Glomerular visceral epithelial cell (primary cell): ENCODE results near the gene CLSTN2.

Experiments used
- DNase-seq: peaks from one replicate; pipeline ENCODE4 v3.0.0-alpha.2; 2016; ENCODE audit errors: extremely low spot score

CLSTN2 gene

GRCh38 chr3:139935016-139935865 is at the start of gene CLSTN2:
CLSTN2 (plus strand) TSS chr3:139935185.
- peak; percentile 57 for DNase-seq

- no peak for DNase-seq
Measured at GRCh38 chr3:139887431-139887830, 47.6 kb upstream of the CLSTN2 start.

GRCh38 chr3:139888561-139889140 is 46.3 kb upstream of the CLSTN2 start:
- DNase-seq: no peak

GRCh38 chr3:139893267-139893962 is 41.6 kb upstream of the CLSTN2 start:
- no peak for DNase-seq

GRCh38 chr3:139893963-139894642 is 40.9 kb upstream of the CLSTN2 start:
- DNase-seq: no peak

GRCh38 chr3:139894643-139894989 is 40.4 kb upstream of the CLSTN2 start:
- no peak for DNase-seq

- DNase-seq: no peak
Measured at GRCh38 chr3:139897759-139898158, 37.2 kb upstream of the CLSTN2 start.

- peak; percentile 88 for DNase-seq
Measured at GRCh38 chr3:139906418-139906817, 28.6 kb upstream of the CLSTN2 start.

- DNase-seq: no peak
Measured at GRCh38 chr3:139909811-139910210, 25.2 kb upstream of the CLSTN2 start.

GRCh38 chr3:139916271-139916670 is 18.7 kb upstream of the CLSTN2 start:
- no peak for DNase-seq

- no peak for DNase-seq
Measured at GRCh38 chr3:139917226-139917785, 17.7 kb upstream of the CLSTN2 start.

- no peak for DNase-seq
Measured at GRCh38 chr3:139928708-139929505, 6.1 kb upstream of the CLSTN2 start.

- DNase-seq: no peak
Measured at GRCh38 chr3:139930211-139930610, 4.8 kb upstream of the CLSTN2 start.

- no peak for DNase-seq
Measured at GRCh38 chr3:139933766-139934165, 1.2 kb upstream of the CLSTN2 start.

GRCh38 chr3:139934613-139935015 is 371 bp upstream of the CLSTN2 start:
- peak; percentile 58 for DNase-seq

- peak; percentile 16 for DNase-seq
Measured at GRCh38 chr3:139935866-139936817, 1.2 kb downstream of the CLSTN2 start.

- DNase-seq: peak; percentile 51
Measured at GRCh38 chr3:139937674-139938279, 2.8 kb downstream of the CLSTN2 start.

- no peak for DNase-seq
Measured at GRCh38 chr3:139939681-139940190, 4.8 kb downstream of the CLSTN2 start.

- no peak for DNase-seq
Measured at GRCh38 chr3:139940622-139941021, 5.6 kb downstream of the CLSTN2 start.
